ENCODE measurements around the gene STAG3. TPM values are rescaled to one million over a fixed set of nuclear protein-coding genes. Genes with fewer than 3 reads are reported as not detected.

STAG3 gene
- total RNA-seq, 1 donor from 2014 or later, result 0.72 TPM

DNA sequence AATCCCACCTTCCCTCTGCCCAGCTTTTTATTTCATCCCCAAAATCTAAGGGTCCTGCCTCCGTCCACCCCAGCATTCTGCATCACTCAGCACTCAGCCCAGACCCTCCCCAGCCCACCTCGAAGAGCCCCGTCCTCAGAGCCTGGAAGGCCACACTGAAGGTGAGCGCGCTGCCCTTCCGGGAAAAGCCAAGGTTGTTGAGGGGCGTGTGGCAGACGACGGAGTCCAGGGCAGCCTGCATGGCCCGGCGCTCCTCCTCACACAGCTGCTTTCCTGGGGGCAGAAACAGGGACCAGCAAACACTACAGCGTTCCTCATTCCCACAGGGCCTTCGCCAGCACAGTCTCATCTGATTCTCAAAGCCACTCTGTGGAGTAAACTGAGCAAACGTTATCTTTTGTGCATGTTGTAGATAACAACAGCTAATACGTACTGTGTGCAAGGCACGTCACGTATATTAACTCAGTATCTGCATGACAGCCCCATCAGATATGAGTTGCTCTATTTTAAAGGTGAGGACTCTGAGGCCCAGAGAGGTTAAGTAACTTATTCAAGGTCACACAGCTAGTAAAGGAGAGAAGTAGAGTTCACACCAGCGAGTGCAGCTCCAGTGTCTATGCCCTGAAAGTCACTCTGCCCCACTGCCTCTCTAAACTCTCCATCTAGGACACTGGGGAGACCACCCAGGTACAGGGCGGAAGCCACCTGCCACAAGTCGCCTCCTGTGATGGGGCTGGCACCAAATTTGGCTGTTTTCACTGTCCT, 22.0 kb upstream of the STAG3 start:
- no peak for DNase-seq

DNA sequence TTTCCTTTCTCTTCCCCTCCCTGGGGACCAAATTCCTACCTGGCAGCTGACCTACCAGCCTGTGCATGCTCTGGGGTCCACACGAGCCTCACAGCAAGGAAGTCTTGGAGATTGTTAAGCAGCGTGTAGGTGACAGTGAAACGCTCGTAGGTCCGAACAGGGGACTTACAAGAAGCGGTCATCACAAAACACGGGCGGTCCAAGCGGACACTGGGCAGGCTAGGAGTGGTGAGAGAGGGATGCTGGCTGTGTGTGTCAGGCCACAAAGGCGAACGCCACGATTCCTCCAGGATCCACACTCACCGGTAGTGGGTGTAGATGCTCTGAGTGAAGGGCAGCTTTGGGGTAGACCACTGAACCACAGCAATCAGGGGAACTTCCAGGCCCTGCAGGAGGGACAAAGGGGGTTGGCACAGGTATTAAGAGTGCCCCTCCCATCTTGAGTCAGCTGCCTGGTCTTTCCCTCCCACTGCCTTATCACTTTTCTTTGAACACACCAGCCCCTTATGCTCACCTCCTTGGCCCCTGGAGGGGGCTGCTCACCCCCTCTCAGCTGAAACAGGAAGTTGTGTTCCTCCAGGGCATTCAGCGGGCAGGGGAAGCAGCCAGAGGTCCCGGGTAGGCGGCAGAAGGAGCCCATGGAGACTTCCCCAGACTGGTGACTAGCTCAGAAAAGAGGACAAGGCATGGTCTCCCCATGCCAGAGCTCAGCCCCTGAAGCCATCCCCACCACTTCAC, 21.2 kb upstream of the STAG3 start:
- no peak for DNase-seq

DNA sequence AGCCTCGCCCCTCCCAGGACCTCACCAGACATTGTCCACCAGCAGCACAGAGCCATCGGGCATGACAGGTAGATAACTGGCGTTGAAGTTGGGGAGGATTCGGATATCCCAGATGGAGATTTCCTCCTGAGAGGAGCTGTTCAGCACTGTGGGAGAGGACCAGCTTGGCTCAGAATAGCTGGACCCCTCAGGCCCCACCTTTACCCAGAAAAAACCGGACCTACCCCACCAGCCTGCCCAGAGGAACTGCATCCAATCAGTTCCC, 20.7 kb upstream of the STAG3 start:
- DNase-seq, result no peak

DNA sequence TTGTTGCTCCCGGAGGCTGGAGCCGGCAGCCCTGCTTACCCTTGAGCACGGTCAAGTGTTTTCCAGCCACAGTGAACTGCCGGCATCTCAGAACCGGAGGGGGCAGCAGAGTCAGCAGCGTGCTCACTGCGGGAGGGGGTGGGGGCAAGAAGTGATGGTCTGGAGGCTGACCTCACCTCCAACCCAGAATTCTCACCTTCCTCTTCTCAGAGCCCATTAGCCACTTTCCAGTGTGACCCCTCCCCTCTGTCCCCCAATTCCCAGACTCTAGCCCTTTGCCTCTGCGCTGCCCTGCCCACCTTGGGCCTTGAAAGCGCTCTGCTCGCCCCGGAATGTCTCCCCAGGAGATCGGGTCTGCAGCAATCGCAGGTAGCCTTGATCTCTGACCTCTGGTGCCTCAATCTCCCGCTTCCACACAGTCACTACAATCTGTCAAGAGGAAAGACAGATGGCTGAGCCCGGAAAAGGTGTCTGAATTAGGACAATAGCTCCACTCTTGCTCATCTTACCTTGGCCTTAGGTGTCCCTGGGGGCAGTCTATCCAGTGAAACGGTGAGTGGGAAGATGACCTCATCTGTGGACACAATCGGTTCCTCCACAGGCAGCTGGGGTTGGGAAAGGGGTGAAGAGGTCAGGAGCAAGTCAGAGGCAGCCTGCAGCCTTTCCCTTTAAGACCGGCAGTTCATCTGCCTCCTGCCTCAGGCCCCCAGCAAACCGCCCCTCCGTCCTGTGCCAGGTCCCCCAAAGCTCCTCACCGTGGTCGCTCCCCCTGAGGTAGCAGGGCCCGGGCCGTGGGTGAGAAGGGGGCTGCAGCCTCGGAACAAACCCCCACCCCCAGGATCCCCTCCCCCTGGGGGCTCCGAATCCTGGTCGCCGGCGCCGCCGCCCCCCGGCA, 20.1 kb upstream of the STAG3 start:
- DNase-seq, result no peak

DNA sequence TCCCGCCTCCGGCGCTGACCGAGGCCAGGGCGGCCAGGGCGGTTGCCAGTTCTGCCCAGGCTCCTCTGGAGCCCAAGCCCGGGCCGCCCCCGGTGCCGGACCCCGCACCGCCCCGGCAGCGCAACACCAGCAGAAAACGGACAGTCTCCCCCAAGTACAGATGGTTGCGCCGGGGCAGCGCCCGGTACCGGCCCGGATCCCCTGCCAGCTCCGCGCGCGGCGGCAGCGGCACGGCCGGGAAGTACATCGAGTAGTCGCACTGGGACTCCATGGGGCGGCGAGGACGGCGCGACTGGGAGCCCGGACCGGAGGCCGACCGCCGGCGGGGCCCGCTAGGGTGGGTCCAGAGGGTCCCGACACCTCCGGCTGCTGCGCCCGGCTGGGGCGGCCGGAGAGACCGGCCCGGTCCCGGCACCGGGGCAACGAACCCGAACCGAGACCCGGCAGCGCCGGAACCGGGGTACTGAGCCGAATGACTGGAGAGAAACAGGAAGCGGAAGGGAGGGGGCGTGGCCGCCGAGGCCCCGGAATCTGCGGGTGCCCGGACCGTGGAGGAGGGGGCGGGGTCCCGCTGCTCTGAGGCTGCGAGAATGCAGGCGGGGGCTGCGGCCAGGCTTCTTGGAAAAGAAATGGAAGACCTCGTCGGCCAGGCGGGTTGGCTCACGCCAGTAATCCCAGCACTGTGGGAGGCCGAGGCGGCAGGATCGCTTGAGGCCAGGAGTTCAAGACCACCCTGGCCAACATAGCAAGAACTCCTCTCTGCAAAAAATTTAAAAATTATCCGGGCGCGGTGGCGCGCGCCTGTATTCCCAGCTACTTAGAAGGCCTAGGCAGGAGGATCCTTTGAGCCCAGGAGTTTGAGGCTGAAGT, 19.3 kb upstream of the STAG3 start, which contains the start of gene TRAPPC14:
TRAPPC14 (minus strand) TSS at position 495 of the 870 bp plus-strand sequence; CDS start at position 271, 224 bp downstream.
- DNase-seq, result peak; percentile 94

DNA sequence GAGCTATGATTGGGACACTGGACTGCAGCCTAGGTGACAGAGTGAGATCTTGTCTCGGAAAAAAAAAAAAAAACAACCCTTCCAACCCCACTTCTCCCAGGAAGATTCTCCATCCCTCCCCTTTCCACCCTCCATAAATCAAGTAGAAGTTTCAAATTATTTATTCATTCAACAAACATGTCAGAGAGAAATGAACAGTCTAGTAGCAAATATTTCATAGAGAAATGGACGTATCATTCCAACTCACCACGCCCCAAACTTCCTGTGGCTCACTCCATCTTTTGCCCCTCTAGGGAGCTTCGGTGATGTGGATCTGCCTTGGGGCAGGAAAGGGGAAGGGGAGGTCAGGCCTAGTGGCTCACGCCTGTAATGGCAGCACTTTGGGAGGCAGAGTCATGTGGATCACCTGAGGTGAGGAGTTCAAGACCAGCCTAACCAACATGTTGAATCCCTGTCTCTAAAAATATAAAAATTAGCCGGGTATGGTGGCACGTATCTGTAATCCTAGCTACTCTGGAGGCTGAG, 18.6 kb upstream of the STAG3 start:
- DNase-seq, result no peak

DNA sequence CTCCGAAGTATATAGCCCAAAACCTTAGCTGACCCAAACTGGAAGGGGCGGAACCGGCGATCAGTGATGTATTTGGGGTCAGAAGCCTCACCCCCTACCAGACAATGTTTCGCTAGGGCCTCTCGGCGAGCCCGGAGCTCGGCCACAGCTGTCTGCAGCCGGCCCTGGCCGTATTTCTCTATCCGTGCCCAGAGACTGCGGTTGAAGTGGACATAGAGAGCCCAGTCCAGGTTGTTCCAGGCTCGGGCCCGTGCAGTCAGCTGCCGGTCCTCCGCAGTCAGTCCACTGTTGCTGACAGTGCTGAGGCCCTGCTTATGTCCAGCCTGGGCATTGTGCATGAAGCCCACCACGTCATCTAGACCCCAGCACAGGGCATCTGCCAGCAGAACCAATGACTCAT, 17.7 kb upstream of the STAG3 start:
- no peak for DNase-seq

DNA sequence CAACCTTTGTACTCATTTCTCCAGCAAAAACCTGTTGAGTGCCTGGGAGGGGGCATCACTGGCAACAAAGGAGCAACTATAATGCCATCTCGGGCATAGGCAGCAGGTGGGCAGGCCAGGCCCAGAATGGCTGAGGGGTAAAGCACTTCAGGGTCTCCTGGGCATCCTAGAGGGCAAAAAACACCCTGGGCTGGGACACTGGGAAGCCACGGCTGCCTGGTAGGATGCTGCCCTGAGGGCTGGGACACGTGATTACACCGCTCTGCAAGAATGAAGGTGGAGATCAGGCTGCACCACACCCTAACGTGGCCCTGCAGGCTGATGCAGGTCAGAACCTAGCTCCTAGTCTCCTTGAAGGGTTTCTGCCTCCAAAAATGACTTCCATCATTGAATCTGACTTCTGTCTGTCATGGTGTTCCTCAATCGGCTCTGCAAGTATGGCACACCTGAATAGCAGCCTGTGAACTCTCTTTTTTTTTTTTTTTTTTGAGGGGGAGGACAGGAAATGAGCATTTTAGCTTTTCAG, 14.6 kb upstream of the STAG3 start:
- peak; percentile 58 for DNase-seq

DNA sequence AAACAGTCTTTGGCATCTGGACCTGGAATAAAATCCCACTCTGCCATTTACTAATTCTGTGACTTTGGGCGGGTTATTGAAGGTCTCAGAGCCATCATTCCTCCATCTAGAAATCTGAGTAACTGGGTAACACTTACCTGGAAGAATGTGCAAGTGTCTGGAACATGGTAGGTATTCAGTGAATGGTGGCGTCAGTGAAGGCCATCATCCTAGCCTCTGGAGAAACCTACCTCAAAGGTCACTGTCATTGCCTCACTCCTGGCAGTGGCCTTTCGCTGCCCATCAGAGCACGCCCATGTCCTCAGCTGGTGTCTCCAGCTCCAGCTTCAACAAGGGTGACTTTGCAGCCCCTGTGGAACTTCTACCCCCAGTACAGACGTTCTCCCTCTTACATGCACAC, 13.8 kb upstream of the STAG3 start:
- no peak for DNase-seq

DNA sequence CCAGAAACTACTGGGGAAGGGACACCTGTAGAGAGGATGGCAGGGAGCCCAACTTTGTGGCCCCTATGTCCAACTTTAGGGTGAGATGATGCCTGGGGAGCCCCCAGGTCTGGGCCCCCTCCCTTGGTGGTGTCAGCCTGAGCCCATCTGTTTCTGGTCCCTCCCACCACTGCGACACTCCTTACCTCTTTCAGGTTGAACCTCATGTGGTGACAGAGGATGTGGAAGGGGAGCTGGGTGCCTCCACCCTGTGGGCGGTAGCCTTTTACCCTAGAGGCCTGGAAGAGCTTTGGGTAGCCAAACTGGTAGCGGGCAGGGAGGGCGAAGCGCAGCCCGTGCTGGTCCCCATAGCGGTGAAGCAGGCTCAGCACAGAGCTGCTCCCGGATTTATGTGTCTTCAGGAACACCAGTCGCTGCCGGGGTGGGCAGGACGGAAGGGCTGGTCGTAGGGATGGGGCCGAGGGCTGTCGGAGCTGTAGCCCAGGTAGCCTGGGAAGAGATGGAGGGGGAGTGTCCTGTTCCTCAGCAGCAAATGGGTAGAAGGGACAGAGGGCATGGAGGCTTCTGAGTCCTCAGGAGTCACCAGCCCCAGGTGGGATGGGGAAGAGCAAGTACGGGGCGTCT, 11.3 kb upstream of the STAG3 start:
- no peak for DNase-seq

DNA sequence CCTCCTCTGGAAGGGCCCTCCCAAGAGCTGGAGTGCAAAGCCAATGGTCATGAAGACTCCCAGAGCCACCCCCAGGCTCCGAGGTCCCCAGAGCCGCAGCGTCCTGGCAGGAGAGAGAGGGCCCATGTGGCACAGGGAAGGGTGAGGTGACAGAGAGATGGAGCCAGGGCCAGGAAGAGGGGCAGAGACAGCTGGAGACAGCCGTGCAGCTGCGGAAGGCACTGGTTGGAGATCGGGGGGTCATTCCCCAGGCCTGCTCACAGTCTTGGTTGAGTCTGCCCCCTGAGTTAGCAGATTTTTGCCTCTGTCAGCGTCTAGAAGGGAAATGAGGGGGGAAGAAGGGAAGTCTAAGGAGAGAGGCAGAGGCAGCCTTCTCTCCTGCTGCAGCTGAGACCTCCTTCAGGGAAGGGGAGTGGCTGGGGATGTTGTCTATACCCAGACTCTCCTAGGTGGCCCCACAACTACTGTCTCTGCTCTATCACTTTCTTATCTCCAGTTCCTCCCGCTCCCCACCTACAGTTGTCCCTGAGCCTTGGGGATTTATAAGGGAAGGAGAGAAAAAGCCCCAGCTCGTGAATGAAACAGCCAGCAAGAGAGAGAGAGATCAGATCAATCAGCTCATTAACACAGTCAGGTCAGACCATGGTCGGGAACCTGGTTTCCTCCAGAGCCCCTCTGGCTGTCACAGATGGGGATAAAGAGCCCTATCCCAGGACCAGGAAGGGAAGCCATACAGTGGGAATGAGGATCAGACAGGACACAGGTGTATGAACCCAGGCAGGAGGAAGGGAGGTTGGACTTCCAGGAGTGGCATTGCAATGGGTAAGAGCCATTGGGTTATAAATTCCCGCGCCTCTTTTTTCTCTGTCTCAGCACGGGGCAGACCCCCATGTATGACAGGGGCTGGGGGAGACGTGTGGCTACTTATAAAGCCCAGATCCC, 10.5 kb upstream of the STAG3 start:
- DNase-seq, result peak; percentile 43

DNA sequence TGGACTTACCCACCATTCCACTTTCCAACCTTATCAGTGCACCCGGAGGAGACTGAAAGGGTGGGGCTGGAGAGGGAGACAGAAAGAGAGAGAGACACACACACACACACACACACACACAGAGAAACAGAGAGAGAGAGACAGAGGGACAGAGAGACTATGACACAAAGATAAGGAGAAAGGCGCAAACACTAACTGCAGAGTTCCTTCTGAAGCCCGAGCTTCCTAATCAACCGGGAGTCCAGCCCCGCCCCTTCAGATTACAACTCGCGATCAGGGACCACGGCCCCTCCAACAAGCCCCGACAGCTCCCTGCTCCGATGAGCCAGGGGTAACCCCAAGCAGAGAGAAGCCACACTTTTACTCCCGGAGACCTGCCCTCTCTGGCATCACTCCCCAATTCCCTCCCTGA, 9.8 kb upstream of the STAG3 start:
- peak; percentile 50 for DNase-seq

DNA sequence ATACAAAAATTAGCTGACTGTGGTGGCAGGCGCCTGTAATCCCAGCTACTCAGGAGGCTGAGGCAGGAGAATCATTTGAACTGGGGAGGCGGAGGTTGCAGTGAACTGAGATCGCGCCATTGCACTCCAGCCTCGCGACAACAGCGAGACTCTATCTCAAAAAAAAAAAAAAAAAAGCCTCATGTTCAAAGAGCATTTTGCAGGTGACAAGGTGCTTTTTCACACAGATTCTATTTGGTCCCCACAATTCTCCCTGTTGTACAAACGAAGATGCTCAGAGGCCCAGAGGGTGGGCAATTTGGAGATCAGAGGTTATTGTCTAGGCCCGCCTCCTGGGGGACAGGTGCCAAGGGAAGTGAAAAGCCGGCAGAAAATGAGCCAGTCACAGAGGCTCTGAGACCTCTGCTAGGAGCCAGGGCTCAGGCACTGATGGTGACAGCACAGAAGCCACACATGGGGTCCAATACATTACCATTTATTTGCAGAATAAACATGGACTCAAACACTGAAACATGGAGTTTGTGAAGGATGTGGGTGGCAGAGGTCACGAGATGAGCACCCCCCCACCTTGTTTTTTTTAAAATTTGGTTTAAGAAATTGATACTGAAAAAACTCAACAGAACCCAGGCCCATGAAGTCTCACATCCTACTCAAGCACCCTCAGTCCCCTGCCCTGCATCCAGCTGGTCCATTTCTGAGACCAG, 8.4 kb upstream of the STAG3 start:
- DNase-seq, result no peak

DNA sequence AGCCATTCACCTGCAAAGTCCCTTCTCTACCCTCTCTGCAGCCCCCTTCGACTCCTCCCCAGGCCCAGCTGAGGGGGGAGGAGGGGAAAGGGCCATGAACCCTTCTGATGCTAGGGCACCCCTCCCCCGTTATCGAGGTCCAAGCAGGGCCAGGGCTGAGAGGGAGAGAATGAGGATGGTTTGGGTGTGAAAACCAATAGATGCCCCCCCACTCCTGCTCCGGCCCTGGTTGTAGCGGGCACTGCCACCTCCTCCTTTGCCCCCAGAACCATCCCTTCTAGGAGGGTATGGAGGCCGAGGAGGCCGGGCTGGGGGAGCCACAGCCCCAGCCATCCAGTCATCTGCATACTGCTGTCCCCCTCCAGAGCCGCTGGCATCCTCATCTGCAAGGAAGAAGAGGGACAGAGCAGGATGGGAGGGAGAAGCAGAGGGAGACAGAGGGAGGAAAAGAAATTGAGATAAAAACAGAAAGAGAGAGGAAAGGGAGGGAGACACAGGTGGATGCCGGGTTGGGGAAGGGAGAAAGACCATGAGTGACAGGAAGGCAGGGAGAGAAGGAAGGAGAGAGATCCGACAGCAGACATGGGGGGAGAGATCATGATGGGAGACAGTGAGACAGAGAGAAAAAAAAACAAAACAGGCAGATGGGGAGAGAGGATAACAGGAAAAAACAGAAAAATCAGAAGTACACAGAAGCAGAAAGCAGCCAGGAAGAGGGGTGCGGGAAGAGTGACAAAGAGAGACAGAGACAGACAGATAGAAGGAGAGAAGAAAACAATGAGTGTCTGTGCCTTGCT, 7.4 kb upstream of the STAG3 start:
- DNase-seq, result no peak

DNA sequence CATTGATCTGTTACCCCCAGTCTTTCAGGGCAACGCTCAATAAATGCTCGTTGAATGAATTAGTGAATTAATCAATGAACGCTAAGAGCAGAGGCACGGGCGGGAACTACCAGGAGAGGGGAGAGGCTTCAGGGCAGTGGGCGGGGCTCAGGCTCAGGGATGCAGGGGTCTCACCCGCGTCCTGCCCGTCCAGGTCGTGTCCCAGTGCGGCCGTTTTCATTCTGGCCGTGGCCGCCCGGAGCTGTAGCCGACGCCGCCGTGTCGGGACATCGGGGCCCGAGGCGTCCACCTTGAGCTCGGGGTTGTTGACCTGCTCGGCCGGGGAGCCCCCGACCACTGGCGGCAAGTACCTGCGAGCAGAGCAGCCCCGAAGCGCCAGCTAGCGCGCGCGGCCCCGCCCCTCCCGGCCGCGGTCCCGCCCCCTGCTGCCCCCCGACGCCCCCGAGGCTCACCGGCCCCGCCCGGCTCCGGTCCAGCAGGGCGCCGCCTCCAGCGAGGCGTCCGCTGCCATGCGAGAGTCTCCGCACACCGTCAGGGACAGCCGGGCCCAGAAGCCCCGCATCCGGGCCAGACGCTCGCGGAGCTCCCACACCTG, 6.5 kb upstream of the STAG3 start:
- DNase-seq, result peak; percentile 32

DNA sequence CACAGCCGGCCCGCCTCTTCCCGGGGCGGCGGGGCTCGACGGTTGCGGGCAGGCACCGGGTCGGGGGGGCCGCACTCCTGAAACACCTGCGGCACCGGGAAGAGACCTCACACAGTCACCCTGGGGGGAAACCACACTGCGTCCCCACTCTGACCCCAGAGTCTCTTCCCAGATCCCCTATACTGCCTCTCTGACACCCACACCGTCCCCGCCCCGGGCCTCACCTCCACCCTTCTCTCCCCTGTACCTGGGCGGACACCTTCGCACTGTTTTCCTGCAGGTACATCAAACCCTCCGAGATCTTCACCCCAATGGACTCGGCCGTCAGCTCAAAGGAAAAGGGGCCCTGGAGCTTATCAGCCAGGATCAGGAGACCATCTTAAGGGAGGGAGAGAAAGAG, 5.9 kb upstream of the STAG3 start:
- no peak for DNase-seq

DNA sequence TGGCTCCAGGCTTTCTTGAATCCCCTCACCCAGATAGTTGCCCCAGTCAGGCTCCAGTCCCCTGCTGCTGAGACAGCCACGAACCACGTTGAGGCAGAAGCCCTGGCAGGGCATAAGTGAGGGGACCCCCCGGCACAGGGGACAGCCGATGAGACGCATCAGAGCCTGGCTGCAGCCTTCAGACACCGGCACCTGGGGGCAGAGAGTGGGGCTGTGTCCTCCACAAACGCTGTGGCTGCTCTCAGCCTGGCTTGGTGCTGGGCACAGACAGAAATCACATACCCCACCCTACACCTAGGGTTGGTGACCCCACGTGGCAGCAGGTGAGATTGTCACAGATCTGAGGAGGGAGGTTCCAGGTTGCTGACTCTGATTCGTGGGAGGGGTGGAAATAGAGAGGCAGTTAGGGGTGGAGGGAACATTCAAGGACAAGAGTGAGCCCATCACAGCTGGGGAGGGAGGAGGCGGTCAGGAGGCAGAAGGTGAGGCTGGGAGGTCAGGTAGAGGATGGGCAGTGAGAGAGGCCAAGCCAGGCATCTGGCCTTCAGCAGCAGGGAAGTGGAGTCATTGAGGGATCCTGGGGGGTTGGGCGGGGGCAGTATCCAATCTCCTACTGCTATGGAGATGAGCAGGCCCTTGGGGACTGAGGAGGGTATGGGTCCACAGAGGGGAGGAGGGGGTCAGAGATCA, 3.8 kb upstream of the STAG3 start:
- no peak for DNase-seq
